Liver (tissue), 9 donors: ENCODE measurements around the gene SH3GL3. TPM values are rescaled to one million over a fixed set of nuclear protein-coding genes. Genes with fewer than 3 reads are reported as not detected.

Experiments
- DNase-seq: peaks from one replicate; pipeline ENCODE4 v3.0.0-alpha.2; 2017; ENCODE audit warnings: low spot score
- H3K27ac ChIP-seq, 2 donors: one replicate each; pipeline ENCODE4 v1.7.0; 2013; ENCODE audit warnings: inconsistent platforms in 2 of 2, low read length in 2 of 2, control low read depth in 1 of 2, low read depth in 1 of 2, mild to moderate bottlenecking in 1 of 2
- H3K27me3 ChIP-seq, 4 donors: one replicate each; pipeline versions ENCODE4 v1.6.1 to v1.7.0; 2013; ENCODE audit warnings: low read length in 3 of 4, inconsistent platforms in 1 of 4, mild to moderate bottlenecking in 1 of 4, moderate library complexity in 1 of 4; ENCODE audit not compliant: control insufficient read depth in 4 of 4, insufficient read depth in 4 of 4
- H3K36me3 ChIP-seq, 4 donors: one replicate each; pipeline versions ENCODE4 v1.6.1 to v1.7.0; 2013; ENCODE audit warnings: low read length in 3 of 4, mild to moderate bottlenecking in 3 of 4, low read depth in 1 of 4, moderate library complexity in 1 of 4; ENCODE audit not compliant: control insufficient read depth in 4 of 4, insufficient read depth in 3 of 4
- H3K4me1 ChIP-seq, 4 donors: one replicate each; pipeline versions ENCODE4 v1.6.1 to v1.7.0; 2013; ENCODE audit warnings: low read length in 3 of 4, mild to moderate bottlenecking in 3 of 4, moderate library complexity in 1 of 4; ENCODE audit not compliant: control insufficient read depth in 4 of 4, insufficient read depth in 4 of 4
- H3K4me3 ChIP-seq, 3 donors: one replicate each; pipeline versions ENCODE4 v1.6.1 to v1.7.0; 2013; ENCODE audit warnings: low read length in 3 of 3, control low read depth in 1 of 3, low read depth in 1 of 3, mild to moderate bottlenecking in 1 of 3
- H3K9ac ChIP-seq, 2 donors: one replicate each; pipeline ENCODE4 v1.7.0; 2013; ENCODE audit warnings: low read length in 2 of 2, mild to moderate bottlenecking in 2 of 2, moderate library complexity in 2 of 2, control low read depth in 1 of 2, low read depth in 1 of 2
- H3K9me3 ChIP-seq, 4 donors: one replicate each; pipeline versions ENCODE4 v1.6.1 to v1.7.0; 2013; ENCODE audit warnings: low read length in 3 of 4; ENCODE audit not compliant: control insufficient read depth in 4 of 4
- ATF3 ChIP-seq: IDR thresholded peaks from 2 replicates; pipeline ENCODE4 v1.6.1; 2016; ENCODE audit warnings: antibody characterized with exemption
- CTCF ChIP-seq: fragments of 150-350 bp; IDR thresholded peaks from 2 replicates; pipeline ENCODE4 v1.5.1; 2017; ENCODE audit warnings: improper control_type of control experiment, low read depth, low read length; ENCODE audit not compliant: missing input control
- EGR1 ChIP-seq, 2 donors: IDR thresholded peaks; 2 replicates each; pipeline ENCODE4 v1.6.1; 2016 to 2018; ENCODE audit warnings: antibody characterized with exemption in 2 of 2, low read depth in 2 of 2
- FOXA1 ChIP-seq: IDR thresholded peaks from 2 replicates; pipeline ENCODE4 v1.6.1; 2016; ENCODE audit warnings: antibody characterized with exemption
- FOXA2 ChIP-seq: IDR thresholded peaks from 2 replicates; pipeline ENCODE4 v1.6.1; 2016; ENCODE audit warnings: antibody characterized with exemption
- GABPA ChIP-seq, 2 donors: IDR thresholded peaks in 1 of 2; conservative IDR thresholded peaks in 1 of 2; 2 replicates each; pipeline ENCODE4 v1.6.1; 2016; ENCODE audit warnings: antibody characterized with exemption in 2 of 2, mild to moderate bottlenecking in 1 of 2, moderate library complexity in 1 of 2
- HNF4A ChIP-seq, 2 donors: conservative IDR thresholded peaks; 2 replicates each; pipeline ENCODE4 v1.6.1; 2016; ENCODE audit warnings: antibody characterized with exemption in 2 of 2, mild to moderate bottlenecking in 2 of 2
- HNF4G ChIP-seq: IDR thresholded peaks from 2 replicates; pipeline ENCODE4 v1.6.1; 2016; ENCODE audit warnings: antibody characterized with exemption
- JUND ChIP-seq, 2 donors: IDR thresholded peaks; 2 replicates each; pipeline ENCODE4 v1.6.1; 2016; ENCODE audit warnings: antibody characterized with exemption in 2 of 2
- MAX ChIP-seq: IDR thresholded peaks from 2 replicates; pipeline ENCODE4 v1.6.1; 2016; ENCODE audit warnings: antibody characterized with exemption
- NR2F2 ChIP-seq: IDR thresholded peaks from 2 replicates; pipeline ENCODE4 v1.6.1; 2016; ENCODE audit warnings: antibody characterized with exemption
- RAD21 ChIP-seq, 2 donors: IDR thresholded peaks; 2 replicates each; pipeline ENCODE4 v1.6.1; 2016; ENCODE audit warnings: antibody characterized with exemption in 2 of 2, mild to moderate bottlenecking in 2 of 2
- REST ChIP-seq: IDR thresholded peaks from 2 replicates; pipeline ENCODE4 v1.6.1; 2016; ENCODE audit warnings: antibody characterized with exemption, mild to moderate bottlenecking
- RXRA ChIP-seq, 2 donors: IDR thresholded peaks; 2 replicates each; pipeline ENCODE4 v1.6.1; 2017 to 2018; ENCODE audit warnings: antibody characterized with exemption in 2 of 2, mild to moderate bottlenecking in 1 of 2
- SP1 ChIP-seq: IDR thresholded peaks from 2 replicates; pipeline ENCODE4 v1.6.1; 2018; ENCODE audit warnings: antibody characterized with exemption, mild to moderate bottlenecking
- TAF1 ChIP-seq: conservative IDR thresholded peaks from 2 replicates; pipeline ENCODE4 v1.6.1; 2016; ENCODE audit warnings: antibody characterized with exemption, mild to moderate bottlenecking
- YY1 ChIP-seq: IDR thresholded peaks from 2 replicates; pipeline ENCODE4 v1.6.1; 2016; ENCODE audit warnings: antibody characterized with exemption, mild to moderate bottlenecking
- ZBTB33 ChIP-seq: IDR thresholded peaks from 2 replicates; pipeline ENCODE4 v1.6.1; 2016; ENCODE audit warnings: antibody characterized with exemption
- WGBS: extraction: QIAGEN DNeasy Blood & Tissue Kit; methylation state at CpG from one replicate; pipeline ENCODE4 v1.1.7; 2013; 5-methylcytosine and 5-hydroxymethylcytosine counted together
- polyA plus RNA-seq, 2 donors: library from polyadenylated mRNA; stranded (reverse) in 1 of 2; unstranded in 1 of 2; fragments of 200-250 nt in 1 of 2; fragments of >200 nt in 1 of 2; fragmentation: Nextera tagmentation in 1 of 2; extraction: Ambion mirVana in 1 of 2; gene quantifications; one replicate each; pipeline versions ENCODE4 v1.2.1 to v1.2.3, GENCODE V29; 2013 to 2015
- total RNA-seq, 2 donors: library from RNA; depleted of rRNA; stranded (reverse); fragments of >200 nt; gene quantifications; one replicate each; pipeline ENCODE4 v1.2.3, GENCODE V29; 2014
- donor health status: healthy.
- donor health status: healthy.
- donor health status: healthy.
- donor health status: healthy.
- donor health status: healthy.

SH3GL3 gene
- total and polyA plus RNA-seq, 4 donors, result 0.23 TPM; not detected in 3

GRCh38 chr15:83613714-83614113 is 166.6 kb downstream of the SH3GL3 start:
- Histone ChIP-seq H3K9me3 (no peaks in the 10 kb centered on the region), H3K36me3 (no peaks in the 10 kb centered on the region), H3K9ac (no peak overlapping the region), H3K4me3 (no peak overlapping the region), H3K27ac (no peak overlapping the region), H3K27me3 (no peaks in the 10 kb centered on the region), H3K4me1 (no peaks in the 10 kb centered on the region)
- no peak for DNase-seq
- 75% methylated on average over 2 of the region's 2 CpGs for WGBS
- TF ChIP-seq HNF4G (no peak), MAX (no peak), EGR1 (IDR thresholded peaks at IDR 0.05; ENCODE audit: low read depth in 2 of 2) (no peak), YY1 (no peak), GABPA (IDR thresholded peaks at IDR 0.05 in 1 of 2, conservative IDR thresholded peaks at IDR 0.05 in 1 of 2) (no peak)

- H3K27ac ChIP-seq, result no peak overlapping the region
- H3K4me1 ChIP-seq, result no peaks in the 10 kb centered on the region
- no peak overlapping the region for H3K9ac ChIP-seq
- DNase-seq, result no peak
- H3K9me3 ChIP-seq, result no peaks in the 10 kb centered on the region
- TF ChIP-seq HNF4A (conservative IDR thresholded peaks at IDR 0.05) (no peak), JUND (IDR thresholded peaks at IDR 0.05) (no peak), SP1 (no peak), ZBTB33 (no peak), FOXA1 (no peak), EGR1 (IDR thresholded peaks at IDR 0.05; ENCODE audit: low read depth in 2 of 2) (no peak), HNF4G (no peak), ATF3 (no peak), NR2F2 (no peak), RAD21 (IDR thresholded peaks at IDR 0.05) (no peak), MAX (no peak), CTCF (no peak), REST (no peak), FOXA2 (no peak), RXRA (IDR thresholded peaks at IDR 0.05) (no peak), TAF1 (no peak), GABPA (IDR thresholded peaks at IDR 0.05 in 1 of 2, conservative IDR thresholded peaks at IDR 0.05 in 1 of 2) (no peak), YY1 (no peak)
- H3K27me3 ChIP-seq, result no peaks in the 10 kb centered on the region
- 73% methylated on average over 1 of the region's 1 CpG for WGBS
- no peak overlapping the region for H3K4me3 ChIP-seq
- H3K36me3 ChIP-seq, result no peaks in the 10 kb centered on the region
These were observed 169.7 kb downstream of the SH3GL3 start for GRCh38 chr15:83616840-83617239.
